WI38 (cell line): Measurements from ENCODE around the gene C1orf226.
"Not testable (repeated sequence)": the region's sequence is repeated elsewhere in the genome, so short reads cannot be mapped to it uniquely, and the experiment has no call there.

Experiments
- H3K4me3 ChIP-seq: 2 replicates; pipeline ENCODE4 v1.5.1; 2011; ENCODE audit warnings: low read depth, mild to moderate bottlenecking, control low read depth, low read length
- TF ChIP-seq, protein P1 (sequence below): IDR thresholded peaks from 2 replicates; pipeline ENCODE4 v1.5.1; 2012; ENCODE audit warnings: low read depth, mild to moderate bottlenecking, control low read depth, low read length

Gene C1orf226

DNA sequence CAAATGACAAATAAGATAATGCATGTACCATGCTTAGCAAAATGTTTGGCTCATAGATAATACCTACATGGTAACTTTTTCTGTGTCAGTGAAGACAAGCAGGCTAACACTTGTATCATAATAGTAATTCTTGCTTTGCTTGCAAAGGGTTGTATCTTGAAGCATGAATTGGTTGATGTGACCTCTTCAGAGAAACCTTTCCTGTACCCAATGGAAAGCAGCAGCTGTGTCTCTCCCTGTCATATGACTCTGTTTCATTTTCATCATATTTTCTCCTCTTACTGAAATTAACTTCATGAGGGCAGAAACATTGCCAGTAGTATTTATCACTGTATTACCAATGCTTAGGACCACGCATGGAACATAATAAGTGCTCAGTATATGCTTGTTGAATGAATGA, 26.0 kb downstream of the C1orf226 start:
- TF ChIP-seq, protein P1, sequence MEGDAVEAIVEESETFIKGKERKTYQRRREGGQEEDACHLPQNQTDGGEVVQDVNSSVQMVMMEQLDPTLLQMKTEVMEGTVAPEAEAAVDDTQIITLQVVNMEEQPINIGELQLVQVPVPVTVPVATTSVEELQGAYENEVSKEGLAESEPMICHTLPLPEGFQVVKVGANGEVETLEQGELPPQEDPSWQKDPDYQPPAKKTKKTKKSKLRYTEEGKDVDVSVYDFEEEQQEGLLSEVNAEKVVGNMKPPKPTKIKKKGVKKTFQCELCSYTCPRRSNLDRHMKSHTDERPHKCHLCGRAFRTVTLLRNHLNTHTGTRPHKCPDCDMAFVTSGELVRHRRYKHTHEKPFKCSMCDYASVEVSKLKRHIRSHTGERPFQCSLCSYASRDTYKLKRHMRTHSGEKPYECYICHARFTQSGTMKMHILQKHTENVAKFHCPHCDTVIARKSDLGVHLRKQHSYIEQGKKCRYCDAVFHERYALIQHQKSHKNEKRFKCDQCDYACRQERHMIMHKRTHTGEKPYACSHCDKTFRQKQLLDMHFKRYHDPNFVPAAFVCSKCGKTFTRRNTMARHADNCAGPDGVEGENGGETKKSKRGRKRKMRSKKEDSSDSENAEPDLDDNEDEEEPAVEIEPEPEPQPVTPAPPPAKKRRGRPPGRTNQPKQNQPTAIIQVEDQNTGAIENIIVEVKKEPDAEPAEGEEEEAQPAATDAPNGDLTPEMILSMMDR = no peak
- H3K4me3 ChIP-seq = no peak overlapping the region

DNA sequence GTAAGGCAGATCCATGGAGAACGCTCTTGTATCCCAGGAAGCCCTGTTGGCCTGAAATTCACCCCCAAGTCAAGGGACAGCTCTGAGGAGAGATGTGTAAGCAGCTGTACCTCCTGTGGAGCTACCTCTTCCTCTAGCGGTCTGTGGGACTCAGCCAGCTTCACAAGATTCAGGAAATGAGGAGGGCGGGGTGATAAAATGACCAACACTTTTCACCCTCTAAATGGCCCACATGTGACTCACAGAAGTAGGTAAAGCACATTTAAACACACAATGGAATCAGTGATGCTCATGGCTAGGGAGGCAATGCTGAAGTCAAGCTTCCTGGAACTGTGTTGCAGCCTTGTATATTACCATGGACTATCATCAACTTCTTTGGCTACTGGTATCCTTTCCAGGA, 30.5 kb downstream of the C1orf226 start, which contains the start of gene SH2D1B:
TSS of gene SH2D1B (minus strand) at position 135 of the 400 bp plus-strand sequence. CDS start at position 15, 120 bp downstream.
- TF ChIP-seq, protein P1 = no peak
- no peak within 1 kb of the TSS for H3K4me3 ChIP-seq

DNA sequence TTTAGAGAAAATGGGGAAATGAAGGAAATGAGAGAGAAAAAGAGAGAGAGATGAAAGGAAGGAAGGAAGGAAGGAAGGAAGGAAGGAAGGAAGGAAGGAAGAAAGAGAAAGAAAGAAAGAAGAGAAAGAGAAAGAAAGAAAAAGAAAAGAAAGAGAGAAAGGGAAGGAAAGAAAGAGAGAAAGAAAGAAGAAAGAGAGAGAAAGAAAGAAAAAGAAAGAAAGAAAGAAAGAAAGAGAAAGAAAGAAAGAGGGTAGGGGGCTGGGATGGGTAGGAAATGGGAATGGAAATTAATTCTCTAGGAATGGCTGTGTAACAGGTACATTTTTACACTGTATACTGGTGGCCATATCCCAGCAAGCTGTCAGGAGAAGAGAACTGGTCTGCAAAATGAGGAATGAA, 34.7 kb downstream of the C1orf226 start:
- TF ChIP-seq, protein P1 = no peak
- no peak overlapping the region for H3K4me3 ChIP-seq

DNA sequence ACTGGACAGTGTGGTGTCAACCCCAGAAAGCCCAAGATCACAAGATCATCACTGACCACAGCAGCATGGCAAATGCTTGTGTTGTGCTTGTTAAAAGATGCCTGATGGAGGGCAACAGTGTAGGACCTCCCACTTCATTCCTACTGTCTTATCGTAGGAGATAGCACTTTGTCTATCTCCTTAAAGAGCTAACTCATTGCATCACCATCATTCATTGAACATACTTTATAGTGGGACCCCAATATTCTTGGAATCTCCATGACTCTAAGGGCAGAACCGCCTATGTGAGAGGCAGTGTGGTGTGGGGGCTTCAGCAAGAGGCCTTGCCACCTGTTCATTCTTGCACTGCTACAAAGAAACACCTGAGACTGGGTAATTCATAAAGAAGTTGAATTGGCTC, 35.4 kb downstream of the C1orf226 start:
- TF ChIP-seq, protein P1 = no peak
- H3K4me3 ChIP-seq = no peak overlapping the region

DNA sequence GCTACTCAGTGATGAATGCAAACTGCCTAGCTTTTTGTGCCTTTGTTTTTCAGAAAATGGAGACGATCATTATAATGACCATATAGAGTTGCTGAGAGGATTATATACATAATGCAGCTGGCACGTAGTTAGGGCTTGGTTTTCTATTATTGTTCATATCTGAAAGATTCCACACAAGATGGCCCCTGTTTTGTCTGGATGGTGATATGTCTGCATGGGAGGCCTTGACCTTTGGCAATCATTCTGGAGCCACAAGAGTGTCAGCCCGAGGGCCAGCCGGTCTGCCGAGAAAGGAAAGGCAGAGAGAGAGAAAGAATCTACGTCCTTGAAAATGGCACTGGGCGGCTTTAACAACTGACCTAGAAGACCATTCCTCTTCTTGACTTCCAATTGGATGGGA, 36.1 kb downstream of the C1orf226 start:
- TF ChIP-seq, protein P1 = no peak
- H3K4me3 ChIP-seq = no peak overlapping the region

DNA sequence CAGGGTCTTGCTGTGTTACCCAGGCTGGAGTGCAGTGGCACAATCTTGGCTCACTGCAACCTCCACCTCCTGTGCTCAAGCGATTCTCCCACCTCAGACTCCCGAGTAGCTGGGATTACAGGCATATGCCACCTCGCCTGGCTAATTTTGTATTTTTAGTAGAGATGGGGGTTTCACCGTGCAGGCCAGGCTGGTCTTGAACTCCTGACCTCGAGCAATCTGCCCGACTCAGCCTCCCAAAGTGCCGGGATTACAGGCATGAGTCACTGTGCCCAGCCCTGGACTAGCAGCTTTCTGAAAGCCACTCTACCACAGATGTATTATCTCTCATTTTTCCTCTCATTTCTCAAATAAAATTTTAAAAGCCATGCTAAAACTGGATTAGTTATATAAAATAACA, 37.1 kb downstream of the C1orf226 start:
- not testable (repeated sequence) for H3K4me3 ChIP-seq

DNA sequence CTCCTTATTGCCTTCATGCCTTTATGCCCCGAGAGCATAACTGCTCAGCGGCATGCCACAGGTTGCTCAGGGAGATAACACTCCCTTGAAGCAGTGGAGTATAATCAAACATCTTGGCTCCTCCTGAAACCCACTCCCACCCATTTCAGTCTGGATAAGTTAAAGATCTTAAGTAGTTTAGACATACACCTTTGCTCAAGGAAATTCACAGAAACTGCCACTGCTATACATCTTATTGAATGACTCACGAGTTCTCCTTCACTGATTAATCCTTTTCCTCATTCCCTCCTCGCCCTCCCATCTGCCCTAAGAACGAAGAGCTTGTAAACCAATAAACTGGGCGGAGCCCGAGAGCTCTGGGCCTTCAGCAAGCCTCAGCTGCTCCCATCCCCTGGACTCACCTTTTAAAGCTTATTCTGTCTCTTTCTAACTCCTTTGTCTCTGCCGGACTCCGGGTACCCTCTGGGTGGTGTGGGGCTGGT, 38.0 kb downstream of the C1orf226 start:
- H3K4me3 ChIP-seq = not testable (repeated sequence)

DNA sequence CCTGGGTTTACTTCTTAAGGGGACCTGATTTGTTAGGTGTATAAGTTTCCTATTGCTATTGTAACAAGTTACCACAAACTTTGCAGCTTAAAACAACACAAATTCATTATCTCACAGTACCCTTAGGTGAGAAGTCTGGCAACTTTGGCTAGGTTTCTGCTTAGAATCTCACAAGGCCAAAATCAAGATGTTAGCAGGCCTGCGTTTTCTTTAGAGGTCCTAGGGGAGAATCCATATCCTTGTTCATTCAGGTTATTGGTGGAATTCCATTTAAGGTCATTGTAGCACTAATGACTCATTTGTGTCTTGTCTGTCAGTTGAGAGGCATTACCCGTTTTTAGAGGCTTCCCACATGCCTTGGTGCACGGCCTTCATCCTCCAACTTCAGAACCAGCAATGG, 38.6 kb downstream of the C1orf226 start:
- no peak overlapping the region for H3K4me3 ChIP-seq
- TF ChIP-seq, protein P1 = no peak
